Measurements from ENCODE around the gene PDE8A. TPM values are rescaled to one million over a fixed set of nuclear protein-coding genes. Genes with fewer than 3 reads are reported as not detected.

Gene PDE8A
- total and polyA plus RNA-seq, 2 of the 13 experiments (the other 11 are each of a cell fraction or from before 2014, with no cell fraction given) = 26.3 to 48.5 TPM

- TF ChIP-seq NFAT5 (CRISPR knock-in tag; IDR thresholded peaks at IDR 0.05) = peak; percentile 28; the same call in 1 of the 2 replicates
- TF ChIP-seq ZNF331 (CRISPR knock-in tag; IDR thresholded peaks at IDR 0.05) = peak; percentile 40; the same call in 1 of the 2 replicates
- no peak; the same call in 1 of the 2 replicates for TF ChIP-seq ZFP37 (CRISPR knock-in tag; IDR thresholded peaks at IDR 0.05; ENCODE audit: borderline replicate concordance)
- TF ChIP-seq HOXA9 (CRISPR knock-in tag; IDR thresholded peaks at IDR 0.05; ENCODE audit: borderline replicate concordance) = no peak
- TF ChIP-seq MLX (CRISPR knock-in tag; IDR thresholded peaks at IDR 0.05) = no peak
- no peak for TF ChIP-seq ZNF17 (CRISPR knock-in tag; IDR thresholded peaks at IDR 0.05)
- TF ChIP-seq HDAC6 (IDR thresholded peaks at IDR 0.05; ENCODE audit: low read depth, low read length) = no peak
- TF ChIP-seq HOXD1 (CRISPR knock-in tag; IDR thresholded peaks at IDR 0.05) = no peak; the same call in 1 of the 2 replicates
- no peak; the same call in 1 of the 2 replicates for TF ChIP-seq MAF1 (CRISPR knock-in tag; IDR thresholded peaks at IDR 0.05; ENCODE audit: borderline replicate concordance)
- TF ChIP-seq ZNF646 (CRISPR knock-in tag; IDR thresholded peaks at IDR 0.05) = no peak
- TF ChIP-seq YY1 (IDR thresholded peaks at IDR 0.05; ENCODE audit: insufficient read depth, insufficient replicate concordance, low read depth, low read length) = peak; percentile 85
- no peak for TF ChIP-seq ZNF292 (CRISPR knock-in tag; IDR thresholded peaks at IDR 0.05; ENCODE audit: borderline replicate concordance, low read depth)
- no peak for TF ChIP-seq FUBP1 (CRISPR knock-in tag; IDR thresholded peaks at IDR 0.05; ENCODE audit: borderline replicate concordance)
- no peak for TF ChIP-seq SIN3B (IDR thresholded peaks at IDR 0.05; ENCODE audit: low read length)
- peak; percentile 91 for TF ChIP-seq CBX1 (IDR thresholded peaks at IDR 0.05; ENCODE audit: low read depth)
These were observed 474 bp upstream of the PDE8A start (continued) for GRCh38 chr15:84981054-84981710.
